ENCODE results near the gene MGAT4A.

GRCh38 chr2:98761909-98762308 is 31.0 kb upstream of the MGAT4A start:
- TF ChIP-seq POLR2A (IDR thresholded peaks at IDR 0.05) (no peak), CTCF (IDR thresholded peaks at IDR 0.05) (no peak)

All from vagina (tissue), 2 donors.